Measurements from ENCODE around the gene VSNL1. TPM values are rescaled to one million over a fixed set of nuclear protein-coding genes. Genes with fewer than 3 reads are reported as not detected.

VSNL1 gene
- total and polyA plus RNA-seq, 9 donors = 0.41 to 9.4 (median 2.7) TPM; not detected in 1

DNA sequence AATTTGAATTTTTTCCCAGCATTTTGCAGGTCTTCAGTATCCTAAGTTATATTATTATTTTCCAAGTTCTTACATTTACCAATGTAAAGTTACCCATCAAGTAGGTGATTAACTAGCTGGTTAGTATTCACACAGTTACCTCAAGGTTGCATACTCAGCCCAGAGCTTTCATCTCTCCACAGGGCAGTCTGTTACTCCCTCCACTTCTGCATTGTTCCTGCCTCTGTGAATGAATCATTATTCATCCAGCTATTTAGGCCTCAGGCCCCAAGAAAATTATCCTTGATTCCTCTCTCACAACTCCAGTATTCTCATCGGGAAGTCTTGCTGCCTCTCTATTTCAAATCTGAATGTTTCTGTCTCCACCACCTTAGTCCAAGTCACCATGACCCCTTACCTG is 121.0 kb downstream of the VSNL1 start:
- intact Hi-C loops (cut with DNase I) = loop anchor here in 1 of 4 donors (10.0 kb wide), 1 partner anchor 887 kb away; no protein-coding TSS in a partner anchor

DNA sequence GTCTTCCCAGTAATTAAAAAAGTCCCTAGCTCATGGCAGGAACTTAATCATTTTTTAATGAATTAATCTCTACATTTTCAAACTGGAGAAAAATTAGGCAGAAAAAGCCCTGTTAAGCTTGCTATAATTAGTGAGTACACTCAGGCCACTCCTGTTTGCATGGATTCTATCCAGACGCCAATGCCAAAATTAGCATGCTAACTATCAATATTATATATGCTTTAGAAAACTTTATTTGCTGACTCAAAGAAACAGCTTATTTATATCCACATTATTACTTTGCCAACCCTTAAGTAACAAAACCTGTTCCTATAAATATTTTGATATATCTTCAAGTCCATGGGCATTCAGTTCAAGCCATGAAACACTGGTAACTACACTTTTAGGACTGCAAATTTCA is 122.2 kb downstream of the VSNL1 start:
- intact Hi-C loops (cut with DNase I) = loop anchor here in 1 of 4 donors (10.0 kb wide), 1 partner anchor 888 kb away; no protein-coding TSS in a partner anchor
- no peak for TF ChIP-seq EP300 (IDR thresholded peaks at IDR 0.05)
- TF ChIP-seq POLR2A (IDR thresholded peaks at IDR 0.05) = no peak
- TF ChIP-seq, protein P1, sequence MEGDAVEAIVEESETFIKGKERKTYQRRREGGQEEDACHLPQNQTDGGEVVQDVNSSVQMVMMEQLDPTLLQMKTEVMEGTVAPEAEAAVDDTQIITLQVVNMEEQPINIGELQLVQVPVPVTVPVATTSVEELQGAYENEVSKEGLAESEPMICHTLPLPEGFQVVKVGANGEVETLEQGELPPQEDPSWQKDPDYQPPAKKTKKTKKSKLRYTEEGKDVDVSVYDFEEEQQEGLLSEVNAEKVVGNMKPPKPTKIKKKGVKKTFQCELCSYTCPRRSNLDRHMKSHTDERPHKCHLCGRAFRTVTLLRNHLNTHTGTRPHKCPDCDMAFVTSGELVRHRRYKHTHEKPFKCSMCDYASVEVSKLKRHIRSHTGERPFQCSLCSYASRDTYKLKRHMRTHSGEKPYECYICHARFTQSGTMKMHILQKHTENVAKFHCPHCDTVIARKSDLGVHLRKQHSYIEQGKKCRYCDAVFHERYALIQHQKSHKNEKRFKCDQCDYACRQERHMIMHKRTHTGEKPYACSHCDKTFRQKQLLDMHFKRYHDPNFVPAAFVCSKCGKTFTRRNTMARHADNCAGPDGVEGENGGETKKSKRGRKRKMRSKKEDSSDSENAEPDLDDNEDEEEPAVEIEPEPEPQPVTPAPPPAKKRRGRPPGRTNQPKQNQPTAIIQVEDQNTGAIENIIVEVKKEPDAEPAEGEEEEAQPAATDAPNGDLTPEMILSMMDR (IDR thresholded peaks at IDR 0.05) = no peak
- no peak for DNase-seq
- H3K9me3 ChIP-seq = no peaks in the 10 kb centered on the region
- no peaks in the 10 kb centered on the region for H3K4me1 ChIP-seq (ENCODE audit: insufficient read depth)
- H3K4me3 ChIP-seq = no peak overlapping the region
- H3K27ac ChIP-seq = no peak overlapping the region
- H3K36me3 ChIP-seq = no peaks in the 10 kb centered on the region
- H3K27me3 ChIP-seq = no peaks in the 10 kb centered on the region
- WGBS, 3 donors = 72 to 85% (median 77%) methylated on average over 1 of the region's 1 CpG

More for the DNA sequence above, 121.0 kb downstream of the VSNL1 start:
- H3K9me3 ChIP-seq = no peaks in the 10 kb centered on the region
- H3K27me3 ChIP-seq = no peaks in the 10 kb centered on the region
- H3K36me3 ChIP-seq = no peaks in the 10 kb centered on the region
- no peak overlapping the region for H3K4me3 ChIP-seq
- no peak for DNase-seq
- no peaks in the 10 kb centered on the region for H3K4me1 ChIP-seq (ENCODE audit: insufficient read depth)
- WGBS, 3 donors = 95 to 98% (median 95%) methylated on average over 1 of the region's 1 CpG
- H3K27ac ChIP-seq = no peak overlapping the region
- TF ChIP-seq, protein P1 (IDR thresholded peaks at IDR 0.05) = no peak
- no peak for TF ChIP-seq EP300 (IDR thresholded peaks at IDR 0.05)
- no peak for TF ChIP-seq POLR2A (IDR thresholded peaks at IDR 0.05)

DNA sequence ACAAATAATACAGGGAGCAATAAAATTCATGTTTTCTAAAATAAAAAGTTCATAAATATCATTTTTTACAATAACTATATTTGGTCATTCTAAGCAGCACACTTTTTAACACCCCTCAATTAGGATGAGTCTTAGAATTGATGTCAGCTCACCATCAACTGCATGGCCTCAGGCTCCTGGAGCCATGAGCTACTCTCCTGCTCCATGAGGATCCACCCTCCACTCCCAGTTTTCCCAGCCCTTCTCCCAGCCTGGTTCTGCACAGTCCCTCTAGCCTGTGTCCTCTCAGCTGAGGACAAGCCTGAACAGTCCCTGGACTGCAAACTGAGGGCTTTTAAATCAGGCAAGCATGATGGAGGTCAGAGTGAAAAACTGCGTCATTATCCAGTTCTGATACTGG is 124.0 kb downstream of the VSNL1 start:
- Histone ChIP-seq H3K27me3 (no peaks in the 10 kb centered on the region), H3K27ac (no peak overlapping the region), H3K9me3 (no peaks in the 10 kb centered on the region), H3K4me3 (no peak overlapping the region), H3K36me3 (no peaks in the 10 kb centered on the region), H3K4me1 (ENCODE audit: insufficient read depth) (no peaks in the 10 kb centered on the region)
- DNase-seq = no peak
- intact Hi-C loops (cut with DNase I) = loop anchor here in 1 of 4 donors (10.0 kb wide), 1 partner anchor 890 kb away; no protein-coding TSS in a partner anchor
- TF ChIP-seq EP300 (IDR thresholded peaks at IDR 0.05) = no peak
- TF ChIP-seq, protein P1 (IDR thresholded peaks at IDR 0.05) = no peak
- no peak for TF ChIP-seq POLR2A (IDR thresholded peaks at IDR 0.05)
- WGBS, 3 donors = 95 to 100% (median 96%) methylated on average over 1 of the region's 1 CpG

DNA sequence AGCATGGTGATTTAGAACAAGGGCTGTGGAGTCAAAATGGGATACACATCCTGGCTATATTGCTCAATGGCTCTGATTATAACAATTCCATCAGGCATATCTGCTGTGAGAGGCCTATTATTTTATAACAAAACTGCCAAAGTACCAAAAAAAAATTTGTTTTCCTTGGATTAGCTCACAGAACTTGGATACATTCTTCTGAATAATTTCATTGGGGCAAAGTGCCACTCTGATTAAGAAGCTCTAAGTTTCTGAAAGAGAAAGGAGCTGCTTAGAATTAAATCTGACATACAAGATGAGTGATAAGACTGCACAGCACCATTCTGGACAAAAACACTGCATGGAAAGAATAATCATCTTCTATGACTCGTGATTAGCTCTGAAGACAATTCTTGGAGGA is 127.4 kb downstream of the VSNL1 start:
- intact Hi-C loops (cut with DNase I) = loop anchor here in 1 of 4 donors (10.0 kb wide), 1 partner anchor 893 kb away; no protein-coding TSS in a partner anchor
- no peak for DNase-seq
- WGBS, 3 donors = 48 to 64% (median 58%) methylated on average over 1 of the region's 1 CpG
- no peak overlapping the region for H3K4me3 ChIP-seq
- TF ChIP-seq, protein P1 (IDR thresholded peaks at IDR 0.05) = no peak
- no peak for TF ChIP-seq EP300 (IDR thresholded peaks at IDR 0.05)
- no peak for TF ChIP-seq POLR2A (IDR thresholded peaks at IDR 0.05)
- H3K36me3 ChIP-seq = no peaks in the 10 kb centered on the region
- H3K27ac ChIP-seq = no peak overlapping the region
- H3K9me3 ChIP-seq = no peaks in the 10 kb centered on the region
- no peaks in the 10 kb centered on the region for H3K27me3 ChIP-seq
- no peaks in the 10 kb centered on the region for H3K4me1 ChIP-seq (ENCODE audit: insufficient read depth)
